Endodermal cell (in vitro differentiated cells): Measurements from ENCODE around the gene STX3. TPM values are rescaled to one million over a fixed set of nuclear protein-coding genes. Genes with fewer than 3 reads are reported as not detected.

Experiments used
- DNase-seq: peaks from one replicate; pipeline ENCODE4 v3.0.0-alpha.2; 2017
- H3K27ac ChIP-seq: 2 replicates; pipeline ENCODE4 v1.5.1; 2013; ENCODE audit warnings: mild to moderate bottlenecking, low read depth, low read length, moderate library complexity
- H3K27me3 ChIP-seq: 2 replicates; pipeline ENCODE4 v1.6.1; 2013; ENCODE audit warnings: mild to moderate bottlenecking, low read length, moderate library complexity; ENCODE audit not compliant: insufficient read depth, control insufficient read depth, poor library complexity, severe bottlenecking
- H3K36me3 ChIP-seq: 2 replicates; pipeline ENCODE4 v1.7.0; 2013; ENCODE audit warnings: mild to moderate bottlenecking, low read length, moderate library complexity; ENCODE audit not compliant: control insufficient read depth, insufficient read depth
- H3K4me1 ChIP-seq: one replicate; pipeline ENCODE4 v1.7.0; 2013; ENCODE audit warnings: low read length; ENCODE audit not compliant: control insufficient read depth, insufficient read depth
- H3K4me3 ChIP-seq: 2 replicates; pipeline ENCODE4 v1.5.1; 2013; ENCODE audit warnings: mild to moderate bottlenecking, low read length, moderate library complexity
- H3K9ac ChIP-seq: 2 replicates; pipeline ENCODE4 v1.6.1; 2013; ENCODE audit warnings: mild to moderate bottlenecking, low read length, moderate library complexity; ENCODE audit not compliant: poor library complexity, severe bottlenecking; ENCODE audit errors: extremely low read depth
- H3K9me3 ChIP-seq: 2 replicates; pipeline ENCODE4 v1.6.1; 2013; ENCODE audit warnings: mild to moderate bottlenecking, low read length, moderate library complexity; ENCODE audit not compliant: control insufficient read depth
- H3K27ac Mint-ChIP-seq: 2 replicates; pipeline ENCODE4 v1.8.0; 2020; ENCODE audit warnings: mixed read lengths
- H3K27me3 Mint-ChIP-seq: 2 replicates; pipeline ENCODE4 v1.8.0; 2021; ENCODE audit warnings: mild to moderate bottlenecking, mixed read lengths; ENCODE audit not compliant: insufficient read depth
- H3K36me3 Mint-ChIP-seq: 2 replicates; pipeline ENCODE4 v1.8.0; 2020; ENCODE audit warnings: low read depth, mixed read lengths
- H3K4me1 Mint-ChIP-seq: 2 replicates; pipeline ENCODE4 v1.8.0; 2020; ENCODE audit warnings: mixed read lengths
- H3K4me3 Mint-ChIP-seq: 2 replicates; pipeline ENCODE4 v1.8.0; 2020; ENCODE audit warnings: mild to moderate bottlenecking, moderate library complexity, mixed read lengths
- H3K9me3 Mint-ChIP-seq: 2 replicates; pipeline ENCODE4 v1.8.0; 2020; ENCODE audit warnings: mild to moderate bottlenecking, mixed read lengths
- WGBS, 2 experiments: methylation state at CpG; one replicate each; pipeline versions ENCODE4 v1.1.5 to v1.1.7; 2013; ENCODE audit warnings: missing lambda C conversion rate in 2 of 2, mixed read lengths in 1 of 2; ENCODE audit not compliant: insufficient coverage in 1 of 2, insufficient read length in 1 of 2; 5-methylcytosine and 5-hydroxymethylcytosine counted together
- total RNA-seq, 2 donors: library from RNA; stranded (reverse); fragmentation: NEBNext Ultra II Directional in 1 of 2; extraction: Animal tissue kit (Norgen Biotek cat#: 25700) in 1 of 2; gene quantifications; 2 replicates in 1 of 2; 3 replicates in 1 of 2; pipeline ENCODE4 v1.2.1, GENCODE V29; 2021
- TF ChIP-seq, protein P1 (sequence below): fragments of 200-600 bp; sonication (generic); conservative IDR thresholded peaks from 2 replicates; pipeline ENCODE4 v1.5.0; 2021; ENCODE audit warnings: antibody characterized with exemption, mild to moderate bottlenecking

Gene STX3
- total RNA-seq, 2 donors from 2014 or later = 119 to 160 TPM

DNA sequence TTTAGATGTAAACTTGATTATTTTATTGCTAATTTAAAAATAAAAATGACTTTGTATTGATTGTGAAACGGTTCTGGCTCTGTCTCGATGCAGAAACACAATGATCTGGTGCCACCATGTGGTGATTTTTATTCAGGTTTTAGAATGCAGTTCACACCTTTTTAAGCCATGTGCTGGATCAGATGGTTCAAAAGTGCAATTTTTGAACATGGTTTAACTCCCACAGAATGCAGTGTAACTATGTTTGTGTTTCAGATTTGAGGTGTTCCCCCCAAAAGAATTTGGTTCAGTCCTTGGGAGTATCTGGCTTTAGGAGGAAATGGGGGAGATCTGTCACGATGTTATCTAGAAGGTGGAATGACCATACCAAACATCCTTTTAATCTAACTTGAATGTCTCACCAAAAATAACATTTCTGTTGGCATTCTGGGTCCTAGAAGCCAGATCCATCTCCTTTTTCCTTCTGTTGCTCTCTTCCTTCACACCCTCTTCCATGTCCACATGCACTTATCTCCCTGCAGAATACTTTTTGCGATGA is 47.5 kb downstream of the STX3 start:
- H3K4me3 ChIP-seq = no peak overlapping the region
- H3K36me3 ChIP-seq = peaks cover 70% of the 10 kb centered on the region
- WGBS, 2 experiments = 71 to 73% methylated on average over 3 to 4 of the region's 4 CpGs
- no peaks in the 10 kb centered on the region for H3K9me3 Mint-ChIP-seq
- H3K4me1 Mint-ChIP-seq = peaks cover 32% of the 10 kb centered on the region
- no peak overlapping the region for H3K27ac ChIP-seq
- H3K36me3 Mint-ChIP-seq = peaks cover 53% of the 10 kb centered on the region
- no peak overlapping the region for H3K27ac Mint-ChIP-seq
- H3K27me3 Mint-ChIP-seq = no peaks in the 10 kb centered on the region
- TF ChIP-seq, protein P1, sequence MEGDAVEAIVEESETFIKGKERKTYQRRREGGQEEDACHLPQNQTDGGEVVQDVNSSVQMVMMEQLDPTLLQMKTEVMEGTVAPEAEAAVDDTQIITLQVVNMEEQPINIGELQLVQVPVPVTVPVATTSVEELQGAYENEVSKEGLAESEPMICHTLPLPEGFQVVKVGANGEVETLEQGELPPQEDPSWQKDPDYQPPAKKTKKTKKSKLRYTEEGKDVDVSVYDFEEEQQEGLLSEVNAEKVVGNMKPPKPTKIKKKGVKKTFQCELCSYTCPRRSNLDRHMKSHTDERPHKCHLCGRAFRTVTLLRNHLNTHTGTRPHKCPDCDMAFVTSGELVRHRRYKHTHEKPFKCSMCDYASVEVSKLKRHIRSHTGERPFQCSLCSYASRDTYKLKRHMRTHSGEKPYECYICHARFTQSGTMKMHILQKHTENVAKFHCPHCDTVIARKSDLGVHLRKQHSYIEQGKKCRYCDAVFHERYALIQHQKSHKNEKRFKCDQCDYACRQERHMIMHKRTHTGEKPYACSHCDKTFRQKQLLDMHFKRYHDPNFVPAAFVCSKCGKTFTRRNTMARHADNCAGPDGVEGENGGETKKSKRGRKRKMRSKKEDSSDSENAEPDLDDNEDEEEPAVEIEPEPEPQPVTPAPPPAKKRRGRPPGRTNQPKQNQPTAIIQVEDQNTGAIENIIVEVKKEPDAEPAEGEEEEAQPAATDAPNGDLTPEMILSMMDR = peak; percentile 69
- no peaks in the 10 kb centered on the region for H3K27me3 ChIP-seq
- H3K9ac ChIP-seq = no peak overlapping the region
- no peak for DNase-seq
- no peak overlapping the region for H3K4me3 Mint-ChIP-seq
- H3K9me3 ChIP-seq = no peaks in the 10 kb centered on the region
- peaks cover 19% of the 10 kb centered on the region for H3K4me1 ChIP-seq

DNA sequence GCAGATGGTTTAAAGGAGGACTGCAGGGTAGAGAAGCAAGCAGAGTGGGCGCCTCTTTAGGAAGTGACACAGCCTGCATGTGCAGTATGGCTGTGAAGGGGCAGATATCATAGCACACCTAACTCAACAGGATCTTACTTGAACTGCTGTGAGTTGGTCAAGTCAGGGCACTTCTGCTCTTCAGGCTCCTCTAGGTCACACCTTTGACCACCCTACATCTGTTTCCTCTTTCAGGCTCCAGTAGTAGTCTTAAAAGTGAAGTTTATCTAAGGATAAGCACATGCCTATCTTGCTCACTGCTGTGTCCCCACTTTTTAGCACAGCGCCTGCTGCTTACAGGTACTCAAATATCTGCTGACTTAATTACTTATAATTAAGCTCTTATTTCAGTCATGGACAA is 48.9 kb downstream of the STX3 start:
- Histone ChIP-seq H3K27me3 (no peaks in the 10 kb centered on the region), H3K36me3 (peaks cover 78% of the 10 kb centered on the region), H3K4me1 (peaks cover 19% of the 10 kb centered on the region), H3K27ac (no peak overlapping the region), H3K4me3 (no peak overlapping the region), H3K9me3 (no peaks in the 10 kb centered on the region), H3K9ac (no peak overlapping the region)
- WGBS, 2 experiments = 93 to 100% methylated on average over 1 to 2 of the region's 2 CpGs
- Mint-ChIP-seq H3K36me3 (peaks cover 57% of the 10 kb centered on the region), H3K27me3 (no peaks in the 10 kb centered on the region), H3K9me3 (no peaks in the 10 kb centered on the region), H3K27ac (no peak overlapping the region), H3K4me3 (no peak overlapping the region), H3K4me1 (peaks cover 32% of the 10 kb centered on the region)
- no peak for DNase-seq
- TF ChIP-seq, protein P1 = no peak

DNA sequence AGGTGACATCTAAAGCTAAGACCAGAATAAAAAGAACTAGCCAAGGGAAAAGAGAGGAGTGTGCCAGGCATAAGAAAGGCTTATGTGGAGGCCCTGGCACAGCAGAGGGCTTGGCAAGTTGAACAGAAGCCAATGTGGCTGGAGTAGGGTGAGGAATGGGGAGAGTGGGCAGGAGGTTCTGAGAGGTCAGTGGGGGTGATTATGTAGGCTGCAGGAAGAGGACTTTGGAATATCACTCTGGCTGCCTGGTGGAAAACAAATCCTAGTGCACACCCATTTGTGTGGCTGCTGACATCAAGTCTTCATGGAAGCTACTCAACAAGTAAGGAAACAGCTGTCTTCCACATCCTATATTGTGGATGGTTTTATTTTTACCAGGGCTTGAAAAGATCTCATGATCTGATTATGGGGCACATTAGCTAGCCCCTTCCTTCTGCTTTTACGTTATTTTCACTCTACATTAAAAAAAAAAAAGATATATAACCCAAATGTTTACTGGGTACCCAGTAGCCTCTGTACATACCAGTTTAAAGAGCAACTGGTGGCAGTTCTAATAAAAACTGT is 52.0 kb downstream of the STX3 start:
- Histone ChIP-seq H3K4me3 (no peak overlapping the region), H3K4me1 (peaks cover 6% of the 10 kb centered on the region), H3K27ac (no peak overlapping the region), H3K36me3 (peaks cover 58% of the 10 kb centered on the region), H3K9ac (no peak overlapping the region), H3K27me3 (no peaks in the 10 kb centered on the region), H3K9me3 (no peaks in the 10 kb centered on the region)
- TF ChIP-seq, protein P1 = no peak
- WGBS, 2 experiments = 84 to 100% methylated on average over 1 of the region's 1 CpG
- no peak overlapping the region for H3K27ac Mint-ChIP-seq
- H3K4me1 Mint-ChIP-seq = peaks cover 13% of the 10 kb centered on the region
- H3K36me3 Mint-ChIP-seq = peaks cover 42% of the 10 kb centered on the region
- H3K9me3 Mint-ChIP-seq = no peaks in the 10 kb centered on the region
- DNase-seq = no peak
- H3K4me3 Mint-ChIP-seq = no peak overlapping the region
- no peaks in the 10 kb centered on the region for H3K27me3 Mint-ChIP-seq
